Islet precursor cell (in vitro differentiated cells): Measurements from ENCODE around the gene C1QL1.
A peak's percentile ranks its signal among the peaks of the same experiment; 100 is the strongest.

Experiments
- DNase-seq: peaks from one replicate; pipeline ENCODE4 v3.0.0-alpha.2; 2018

Gene C1QL1

DNA sequence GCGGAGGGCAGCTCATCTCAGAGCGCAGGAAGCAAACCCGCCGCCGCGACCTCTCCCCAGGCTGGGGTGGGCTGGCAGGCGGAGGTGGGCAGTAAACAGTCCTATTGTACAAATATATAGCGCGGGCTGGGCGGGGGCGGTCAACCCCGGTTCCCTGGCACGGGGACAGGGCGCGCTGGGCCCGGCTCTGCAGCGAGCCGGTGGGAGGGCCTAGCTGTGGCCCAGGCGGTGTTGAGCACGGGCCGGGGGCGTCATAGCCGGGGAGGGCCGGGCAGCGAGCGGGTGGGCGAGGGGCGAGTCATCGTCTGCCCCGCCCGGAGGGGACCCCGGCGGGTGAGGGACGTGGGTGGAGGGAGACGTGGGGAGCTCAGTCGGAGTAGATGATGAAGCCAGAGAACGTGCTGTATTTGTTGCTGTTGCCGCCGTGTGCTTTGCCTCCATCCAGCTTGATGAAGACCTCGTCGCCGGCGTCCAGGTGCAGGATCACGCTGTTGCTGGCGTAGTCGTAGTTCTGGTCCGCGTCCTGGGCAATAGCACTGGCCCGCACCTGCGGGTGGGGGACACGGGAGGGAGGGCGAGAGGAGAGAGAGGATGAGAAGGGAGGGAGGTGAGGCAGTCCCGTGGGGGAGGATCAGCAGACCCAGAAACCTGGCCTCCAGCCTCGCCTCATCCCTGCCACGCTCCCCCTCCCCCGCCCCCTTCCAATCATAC is 8.1 kb downstream of the C1QL1 start:
- DNase-seq = peak; percentile 62

DNA sequence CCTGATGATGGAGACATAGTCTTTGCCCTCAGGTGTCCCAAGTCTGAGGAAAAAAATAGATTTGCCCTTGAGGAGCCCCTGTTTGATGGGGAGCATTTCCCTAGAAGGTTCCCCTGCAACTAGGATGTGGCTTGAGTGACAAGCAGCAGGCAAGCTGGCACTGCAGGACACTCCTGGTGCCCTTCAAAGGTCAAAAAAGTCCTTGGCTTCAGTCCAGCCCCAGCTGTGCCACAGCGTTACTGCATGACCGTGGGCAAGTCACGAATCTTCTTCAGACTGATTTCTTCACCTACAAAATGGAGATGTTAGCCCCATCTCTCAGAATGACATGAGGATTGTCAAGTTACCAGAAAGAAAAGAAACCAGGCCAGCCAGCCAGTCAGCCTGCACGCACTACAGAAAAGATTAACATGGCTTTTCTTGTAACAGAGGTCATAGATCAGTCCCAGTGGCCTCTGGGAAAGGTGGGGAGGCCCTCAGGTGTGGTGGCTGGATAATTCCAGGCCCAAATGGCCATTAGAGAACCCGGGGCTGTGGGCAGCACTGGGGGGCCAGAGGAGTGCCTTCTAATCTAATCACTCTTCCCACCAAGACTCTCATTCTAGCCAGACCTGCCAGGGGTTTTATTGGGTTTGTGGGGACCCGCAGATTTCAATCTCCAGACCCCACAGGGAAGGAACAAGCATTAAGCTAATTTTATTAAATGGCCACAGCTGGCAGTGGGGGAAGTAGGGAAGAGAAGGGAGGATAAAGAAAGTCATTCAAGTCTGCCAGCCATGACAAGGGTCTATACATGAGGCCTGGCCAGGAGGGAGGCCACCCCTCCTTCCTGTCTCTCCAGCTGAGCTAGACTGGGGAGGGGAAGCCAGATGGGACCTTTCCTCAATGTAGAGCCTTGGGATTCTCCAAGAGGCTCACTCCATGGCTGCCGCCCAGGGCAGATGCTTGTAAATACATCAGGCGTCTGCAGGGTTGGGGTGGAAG is 10.8 kb downstream of the C1QL1 start:
- DNase-seq = no peak

DNA sequence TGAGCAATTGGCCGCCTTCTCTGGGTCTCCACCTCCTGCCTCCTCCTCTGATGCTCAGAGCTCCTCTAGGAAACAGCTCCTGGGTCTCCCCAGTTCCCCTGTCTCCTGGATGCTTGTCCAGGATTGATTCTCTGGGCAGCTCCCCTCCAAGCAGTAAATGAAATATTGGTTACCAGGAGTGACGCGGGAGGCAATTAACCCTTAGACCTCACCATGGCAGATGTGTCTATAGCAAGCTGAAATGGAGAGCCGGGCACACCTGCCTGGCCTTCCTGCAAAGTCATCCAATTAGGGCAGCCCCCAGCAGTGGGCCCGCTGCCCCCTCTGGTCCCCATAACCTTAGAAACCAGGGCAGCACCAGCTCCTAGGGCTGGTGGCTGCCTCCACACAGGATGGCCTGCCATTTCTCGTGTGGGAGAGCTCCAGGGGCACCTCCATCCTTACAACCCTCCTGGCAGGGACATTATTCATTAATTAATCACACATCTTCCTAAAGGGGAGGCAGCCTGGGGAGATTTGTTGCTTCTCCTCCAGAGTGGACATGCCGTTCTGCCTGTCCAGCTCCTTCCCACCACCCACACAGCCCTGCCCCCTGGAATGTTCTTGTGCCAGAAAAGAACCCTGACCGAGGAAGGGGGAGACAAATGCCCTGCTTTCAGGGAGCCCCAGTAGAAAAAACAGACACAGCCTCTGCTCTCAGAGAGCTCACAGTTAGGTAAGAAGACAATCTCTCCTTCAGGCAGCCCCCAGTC is 12.3 kb downstream of the C1QL1 start:
- DNase-seq = no peak

DNA sequence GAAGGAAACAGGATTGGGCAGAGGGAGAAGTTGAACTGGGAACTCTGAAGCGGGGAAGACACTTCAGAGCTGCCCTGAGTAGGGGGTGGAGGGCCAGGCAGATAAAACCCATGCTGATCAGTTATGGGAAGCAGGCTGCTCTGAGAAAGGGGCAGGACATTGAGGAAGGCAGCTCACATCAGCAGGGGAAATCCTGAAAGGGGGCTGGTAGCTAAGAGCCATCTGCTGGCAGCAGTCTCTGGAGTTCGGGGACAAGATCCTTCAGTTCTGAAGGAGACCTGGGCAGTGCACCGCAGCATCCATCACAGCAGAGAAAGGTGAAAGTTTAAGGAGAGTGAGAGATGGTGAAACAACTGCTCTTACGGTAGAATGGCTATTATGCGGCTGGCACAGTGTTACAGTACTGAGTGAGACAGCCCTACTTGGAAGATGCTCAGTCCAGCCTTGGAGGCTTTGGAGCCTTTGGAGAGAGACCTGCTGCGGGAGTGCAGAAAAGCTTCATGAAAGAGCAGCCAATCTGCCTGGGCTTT is 15.1 kb downstream of the C1QL1 start:
- DNase-seq = peak; percentile 51

DNA sequence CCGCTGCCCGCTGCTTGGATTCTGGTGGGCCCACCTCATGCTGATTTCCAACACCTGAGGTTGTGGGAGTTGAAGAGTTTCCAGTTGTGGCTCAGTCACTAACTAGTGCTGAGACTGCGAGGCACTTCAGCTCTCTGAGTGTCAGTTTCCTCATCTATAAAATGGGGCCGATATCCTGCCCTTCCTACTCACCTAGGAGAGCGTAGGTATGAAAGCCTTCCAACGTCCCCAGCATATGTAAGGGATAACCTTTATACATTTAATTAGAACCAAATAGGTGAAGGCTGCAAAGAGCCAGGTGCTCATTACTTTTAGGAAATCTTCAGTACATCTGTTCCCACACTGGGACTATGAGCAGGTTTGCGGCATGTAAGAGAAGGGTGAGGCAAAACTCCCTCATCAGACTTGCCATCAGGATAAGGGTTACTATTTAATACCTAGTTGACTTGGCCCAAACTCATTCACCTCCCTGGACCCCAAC is 19.7 kb downstream of the C1QL1 start:
- no peak for DNase-seq

DNA sequence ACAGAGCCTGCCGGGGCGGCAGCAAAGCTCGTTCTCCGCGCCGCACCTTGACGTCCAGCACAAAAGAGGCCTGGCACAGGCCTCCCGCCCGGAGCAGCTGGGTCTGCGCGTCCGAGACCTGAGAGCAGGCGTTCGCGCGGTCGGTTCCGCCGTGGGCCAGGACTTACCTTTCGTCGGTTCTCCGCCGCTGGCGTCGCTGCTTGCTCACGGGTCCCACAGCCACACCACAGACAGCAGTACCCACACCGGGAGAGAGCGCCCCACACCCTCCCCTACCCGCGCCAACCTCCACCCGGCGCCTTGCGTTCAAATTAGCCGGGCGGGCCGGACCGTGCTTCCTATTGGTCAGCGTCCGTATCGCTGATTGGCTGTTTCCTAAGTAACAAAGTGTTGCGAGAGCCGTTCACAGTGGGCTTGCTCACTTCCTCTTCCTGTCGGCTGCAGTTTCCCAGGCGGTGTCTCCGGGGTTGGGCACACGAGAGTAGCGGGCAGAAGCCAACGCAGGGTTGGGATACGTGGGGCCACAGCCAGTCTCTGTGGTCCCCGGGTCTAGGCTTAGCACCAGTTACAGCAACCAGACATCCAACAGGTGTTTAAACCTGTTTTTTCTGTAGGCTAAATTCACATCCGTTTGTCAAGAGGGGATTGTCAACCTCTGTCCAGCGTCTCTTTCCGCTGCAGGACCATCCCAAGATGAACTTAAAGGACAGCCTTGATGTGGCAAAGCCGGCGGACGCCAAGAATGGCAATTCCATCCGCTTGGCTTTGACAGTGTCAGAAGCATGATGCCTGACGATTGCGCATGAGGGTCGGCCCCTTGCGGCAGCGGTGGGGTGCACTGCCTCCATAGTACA is 20.4 kb downstream of the C1QL1 start, which contains the start of gene KIF18B:
Gene KIF18B (minus strand): TSS at position 313 of the 854 bp plus-strand sequence. CDS start 11,429 bp downstream, outside the sequence.
- DNase-seq = peak; percentile 98

DNA sequence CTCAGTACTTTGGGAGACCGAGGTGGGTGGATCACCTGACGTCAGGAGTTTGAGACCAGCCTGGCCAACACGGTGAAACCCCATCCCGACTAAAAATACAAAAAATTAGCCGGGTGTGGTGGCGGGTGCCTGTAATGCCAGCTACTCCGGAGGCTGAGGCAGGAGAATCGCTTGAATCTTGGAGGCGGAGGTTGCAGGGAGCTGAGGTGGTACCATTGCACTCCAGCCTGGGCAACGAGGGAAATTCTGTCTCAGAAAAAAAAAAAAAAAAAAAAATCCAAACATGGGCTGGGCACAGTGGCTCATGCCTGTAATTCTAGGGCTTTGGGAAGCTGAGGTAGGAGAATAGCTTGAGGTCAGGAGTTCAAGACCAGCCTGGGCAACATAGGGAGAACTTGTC is 22.5 kb downstream of the C1QL1 start:
- DNase-seq = peak; percentile 7

DNA sequence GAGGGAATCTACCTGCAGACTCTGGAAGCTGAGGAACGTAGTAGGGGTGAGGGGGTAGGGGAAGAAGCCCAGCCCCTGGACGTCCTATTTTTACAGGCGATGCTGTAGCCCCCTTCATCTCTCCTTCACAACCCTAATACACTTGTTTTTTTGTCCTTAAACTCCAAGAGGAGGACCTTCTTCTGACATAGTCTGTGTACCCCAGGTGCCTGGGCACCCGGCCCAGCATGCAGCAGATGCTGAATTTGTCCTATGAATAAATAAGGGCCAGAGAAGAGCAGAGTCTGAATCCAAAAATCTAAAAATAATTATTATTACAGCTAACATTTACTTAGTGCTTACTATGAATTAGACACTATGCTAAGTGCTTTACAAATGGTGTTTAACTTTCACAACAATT is 25.6 kb downstream of the C1QL1 start:
- DNase-seq = no peak

DNA sequence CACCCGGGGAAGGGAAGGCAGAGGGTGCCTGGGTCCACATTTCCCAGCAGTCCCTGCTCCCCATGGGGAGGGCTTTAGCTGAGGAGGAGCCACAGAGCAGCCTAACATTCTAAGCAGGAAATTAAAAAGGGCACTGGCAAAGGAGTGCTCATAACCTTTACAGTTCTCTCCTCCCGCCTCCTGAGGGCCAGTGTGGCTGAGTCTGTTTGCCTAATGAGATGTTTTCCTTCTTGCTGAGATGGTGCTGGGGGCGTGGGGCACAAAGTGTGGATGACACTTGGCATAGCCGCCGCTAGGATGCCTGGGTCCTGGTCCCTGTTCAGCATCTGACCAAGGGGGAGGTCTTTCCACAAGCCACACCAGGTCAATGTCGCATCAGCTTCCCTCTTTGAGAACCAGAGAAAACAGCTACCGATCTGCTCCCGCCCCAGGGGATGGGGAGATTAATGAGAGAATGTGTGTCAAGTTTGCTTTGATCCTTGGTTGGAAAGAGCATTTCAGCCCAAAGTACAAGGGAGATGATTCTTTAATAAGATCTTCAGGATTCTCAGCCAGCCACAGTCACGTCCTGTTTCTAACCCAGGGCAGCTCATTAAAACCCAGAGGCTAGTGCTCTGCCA is 26.3 kb downstream of the C1QL1 start:
- DNase-seq = peak; percentile 64

DNA sequence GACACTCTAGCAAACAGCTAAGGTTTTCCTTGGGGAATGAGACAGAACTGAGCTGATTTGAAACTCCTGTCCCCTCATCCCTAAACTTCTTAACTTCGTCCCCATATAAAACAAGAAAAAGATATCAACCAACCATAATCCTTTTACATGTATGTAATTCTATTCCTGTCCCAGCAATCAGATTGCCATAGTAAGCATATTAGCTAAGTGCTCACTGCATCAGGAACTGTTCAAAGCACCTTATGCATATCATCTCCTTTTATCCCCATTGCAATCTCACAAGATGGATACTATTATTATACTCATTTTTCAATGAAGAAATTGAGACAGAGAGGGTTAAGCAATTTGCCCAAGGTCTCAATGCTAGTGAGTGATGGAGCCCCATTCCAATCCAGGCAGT is 27.3 kb downstream of the C1QL1 start:
- DNase-seq = no peak

DNA sequence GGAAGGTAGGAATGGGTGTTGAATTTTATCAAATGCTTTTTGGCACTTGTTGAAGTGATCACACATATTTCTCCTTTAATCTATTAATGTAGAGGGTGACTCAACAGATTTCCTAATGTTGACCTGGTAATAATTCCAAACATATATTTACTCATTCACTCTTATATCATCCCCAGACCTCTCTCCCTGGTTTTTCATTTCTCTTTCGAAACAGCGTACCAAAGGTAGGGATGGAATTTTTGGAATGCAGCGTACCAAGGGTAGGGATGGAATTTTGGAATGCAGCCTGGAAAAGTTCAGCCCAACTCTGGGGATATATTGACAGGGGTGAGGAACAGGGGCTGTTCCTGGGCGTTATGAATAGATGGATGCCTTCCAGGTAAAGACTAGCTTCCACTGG is 27.8 kb downstream of the C1QL1 start:
- peak; percentile 79 for DNase-seq

DNA sequence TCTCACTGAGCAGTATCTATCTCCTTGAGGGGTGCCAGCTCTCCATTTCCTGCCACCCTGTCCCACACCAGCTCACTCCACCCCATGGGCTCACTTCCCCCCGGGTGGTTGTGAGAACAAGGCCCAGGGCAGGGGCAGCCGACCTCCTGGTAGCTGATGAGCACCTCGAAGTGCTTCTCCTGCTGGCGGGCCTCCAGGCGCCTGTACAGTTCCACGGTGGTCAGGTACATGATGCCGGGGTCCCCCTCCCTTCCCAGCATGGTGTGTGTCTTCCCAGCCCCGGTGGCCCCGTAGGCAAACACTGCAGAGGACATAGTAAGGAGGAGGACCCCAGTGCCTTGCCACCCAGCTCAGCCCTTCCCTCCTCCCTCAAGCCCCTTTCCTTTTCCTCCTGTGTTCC is 33.0 kb downstream of the C1QL1 start:
- DNase-seq = no peak

DNA sequence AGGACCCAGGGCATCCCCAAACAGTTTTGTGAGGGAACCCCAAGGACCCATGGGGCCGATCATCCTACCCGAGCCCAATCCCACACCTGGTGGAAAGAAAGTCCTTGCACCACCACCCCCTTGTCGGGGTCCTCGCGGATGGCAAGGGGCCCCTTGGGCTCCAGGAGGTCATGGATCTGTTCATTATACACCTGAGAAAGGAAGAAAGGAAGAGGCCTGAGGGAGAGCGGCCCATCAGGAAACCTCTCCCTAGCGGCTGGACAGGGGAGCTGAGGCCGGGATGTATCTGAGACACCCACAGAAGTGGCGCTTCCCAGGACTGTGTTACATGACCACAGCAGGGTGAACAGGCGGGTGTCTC is 33.4 kb downstream of the C1QL1 start:
- no peak for DNase-seq

DNA sequence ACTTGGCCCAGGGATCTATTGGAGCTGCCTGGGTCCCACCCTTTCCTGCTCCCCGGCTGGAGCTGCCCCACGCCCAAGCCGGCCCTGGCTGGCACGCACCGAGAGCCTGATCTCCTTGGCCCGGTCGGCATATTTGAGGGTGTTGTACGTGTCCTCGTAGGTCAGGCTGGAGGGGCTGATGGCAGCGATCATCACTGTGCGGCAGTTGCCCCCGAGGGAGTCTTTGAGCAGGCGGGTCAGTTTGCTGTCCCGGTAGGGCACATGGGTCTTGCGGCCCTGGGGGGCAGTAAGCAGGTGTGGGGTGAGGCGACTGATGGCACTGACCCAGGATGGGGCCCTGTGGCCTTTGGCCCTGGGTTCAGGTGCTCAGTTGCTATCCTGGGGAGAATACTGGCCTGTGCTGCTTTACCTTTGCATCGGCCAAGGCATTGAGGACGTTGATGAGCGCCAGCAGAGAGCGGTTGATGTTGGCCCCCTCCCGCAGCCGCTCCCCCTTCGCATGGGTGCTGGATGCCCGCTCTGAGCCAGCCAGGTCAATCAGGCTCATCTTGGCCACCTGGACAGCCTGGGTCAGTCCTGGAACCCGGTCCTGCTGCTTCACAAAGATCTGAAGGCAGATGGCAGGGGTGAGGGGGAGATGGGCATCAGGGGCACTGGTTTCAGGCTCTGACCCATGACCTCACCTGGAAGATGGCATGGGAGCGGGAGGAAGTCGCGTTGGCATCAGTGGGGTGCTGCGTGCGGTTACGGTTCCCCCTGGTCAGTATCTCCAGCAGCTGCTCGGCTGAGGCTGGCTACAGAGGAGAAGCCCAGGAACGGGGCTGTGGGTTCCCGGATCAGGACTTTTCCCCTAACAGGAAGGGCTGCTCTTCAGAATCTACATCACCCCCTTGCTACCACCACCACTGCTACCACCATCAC is 34.0 kb downstream of the C1QL1 start:
- DNase-seq = no peak

DNA sequence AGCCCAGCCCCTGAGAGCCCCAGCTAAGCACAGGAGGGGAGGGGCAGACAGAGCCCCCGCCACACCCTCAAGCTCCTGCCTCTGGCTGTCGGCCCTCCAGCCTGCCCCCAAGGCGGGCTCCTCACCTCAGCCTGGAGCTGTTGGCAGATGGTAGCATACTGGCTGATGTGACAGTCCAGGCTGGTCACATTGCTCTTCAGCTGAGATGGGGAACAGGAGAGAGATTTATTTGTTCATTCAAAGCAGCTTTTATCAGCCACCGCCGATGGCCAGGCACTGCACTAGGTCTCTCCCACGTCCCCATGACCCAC is 35.4 kb downstream of the C1QL1 start:
- DNase-seq = no peak

DNA sequence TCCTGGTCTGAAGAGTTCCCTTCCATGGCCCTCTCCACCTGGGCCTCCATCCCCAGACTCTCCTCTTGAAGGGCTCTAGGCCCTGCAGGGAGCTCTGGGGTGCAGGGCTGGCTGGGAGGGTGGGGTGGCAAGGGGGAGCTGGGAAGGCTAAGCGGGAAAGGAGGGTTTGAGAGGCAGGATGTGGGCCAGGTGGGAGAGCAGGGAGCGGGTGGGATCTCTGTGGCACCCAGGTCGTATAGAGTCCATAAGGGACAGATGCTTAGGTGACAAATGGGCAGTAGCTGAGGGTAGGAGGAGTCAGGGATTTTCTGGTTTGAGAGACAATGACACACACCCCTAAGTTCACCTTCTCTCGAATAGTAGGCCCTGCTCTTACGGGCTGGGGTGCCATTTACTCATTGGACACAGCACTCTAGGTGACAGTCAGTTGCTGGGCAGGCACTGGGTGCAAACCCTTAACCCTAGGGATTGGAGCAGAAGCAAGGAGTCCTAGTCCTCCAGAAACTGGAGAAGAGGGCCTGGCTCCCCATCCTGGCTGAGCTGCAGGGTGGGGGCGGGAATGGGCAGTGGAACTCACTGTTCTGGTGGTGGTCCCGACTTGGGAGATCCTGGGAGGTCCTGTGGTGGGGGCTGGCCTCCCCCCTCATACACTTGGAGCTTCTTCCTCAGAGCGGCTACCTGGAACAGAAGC is 35.9 kb downstream of the C1QL1 start:
- no peak for DNase-seq

DNA sequence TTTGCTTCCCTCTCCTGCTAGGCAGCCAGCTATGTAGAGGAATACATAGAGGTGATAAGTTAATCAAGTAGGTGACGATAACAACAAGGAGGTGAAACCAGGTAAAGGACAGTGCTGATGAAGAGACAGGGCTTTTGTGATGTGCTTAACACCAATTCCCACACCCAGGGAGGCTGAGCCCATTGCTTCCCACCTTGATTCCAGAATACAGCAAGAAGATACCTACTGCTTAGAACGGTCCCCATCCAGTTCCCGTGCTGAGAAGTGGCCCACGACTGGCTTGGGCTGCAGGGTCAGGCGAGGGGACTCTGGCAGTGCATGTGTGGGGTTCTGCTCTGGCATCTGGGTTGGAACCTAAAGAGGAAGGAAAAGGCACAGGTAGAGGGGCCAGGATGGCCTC is 36.7 kb downstream of the C1QL1 start:
- DNase-seq = no peak

DNA sequence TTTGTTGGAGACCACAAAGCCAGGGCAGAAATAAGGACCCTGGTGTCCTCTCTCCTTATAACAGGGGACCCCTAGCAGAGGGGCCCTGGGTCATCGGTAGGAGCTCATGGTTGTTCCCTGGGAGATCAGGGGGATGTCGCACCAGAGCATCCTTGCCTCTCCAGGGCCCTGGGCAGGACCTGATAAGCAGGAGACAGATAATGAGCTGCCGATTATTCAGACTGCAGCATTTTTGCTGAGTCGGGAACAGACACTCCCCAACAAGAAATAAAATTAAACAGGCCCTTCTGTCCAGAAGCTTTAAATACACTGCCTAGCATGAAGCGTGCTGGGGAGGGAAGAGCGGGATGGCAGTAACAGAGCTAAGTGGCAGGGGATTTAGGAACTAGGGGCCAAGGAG is 37.4 kb downstream of the C1QL1 start:
- peak; percentile 18 for DNase-seq

DNA sequence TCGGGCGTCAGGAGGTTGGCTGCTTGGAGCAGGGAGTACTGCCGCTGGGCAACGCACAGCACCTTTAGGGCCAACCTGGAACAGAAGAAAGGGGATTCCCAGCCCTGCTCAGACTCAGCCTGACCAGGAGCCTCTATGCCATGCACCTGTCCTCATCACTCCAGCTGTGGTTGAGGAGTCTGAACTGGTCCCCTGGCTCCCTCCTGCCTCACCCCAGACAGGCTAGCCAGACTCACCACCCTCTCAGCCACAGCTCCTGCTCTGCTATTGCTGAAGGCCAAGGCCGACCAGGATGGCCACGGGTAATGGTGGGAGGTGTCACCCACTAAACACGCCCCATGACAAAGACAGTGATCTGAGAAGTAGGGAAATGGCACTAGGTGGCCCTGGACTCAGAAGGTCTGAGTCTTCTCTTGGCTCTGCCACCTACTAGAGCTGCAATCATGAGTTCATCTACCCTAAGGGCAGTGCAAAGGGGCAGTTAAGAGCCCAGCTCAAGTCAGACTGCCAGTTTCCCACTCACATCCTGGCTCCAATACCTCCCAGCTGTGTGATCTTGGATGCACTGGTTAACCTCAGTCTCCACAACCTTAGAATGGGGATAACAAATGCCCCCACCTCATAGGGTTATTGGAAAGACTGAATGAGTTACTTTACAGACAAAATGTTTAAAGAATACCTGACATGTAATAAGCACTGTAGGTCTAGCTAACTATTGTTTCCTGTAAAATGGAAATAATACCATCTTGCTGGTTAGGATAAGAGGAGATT is 39.0 kb downstream of the C1QL1 start:
- DNase-seq = no peak
